NCI-H1092 treated with DMSO at 0.1 percent for 48 hours (cell line): ENCODE results near the gene CSAG2.

ENCODE experiments used
- DNase-seq: peaks from one replicate; lab custom pipeline; 2025; lab: John Stamatoyannopoulos, UW

CSAG2 gene

DNA sequence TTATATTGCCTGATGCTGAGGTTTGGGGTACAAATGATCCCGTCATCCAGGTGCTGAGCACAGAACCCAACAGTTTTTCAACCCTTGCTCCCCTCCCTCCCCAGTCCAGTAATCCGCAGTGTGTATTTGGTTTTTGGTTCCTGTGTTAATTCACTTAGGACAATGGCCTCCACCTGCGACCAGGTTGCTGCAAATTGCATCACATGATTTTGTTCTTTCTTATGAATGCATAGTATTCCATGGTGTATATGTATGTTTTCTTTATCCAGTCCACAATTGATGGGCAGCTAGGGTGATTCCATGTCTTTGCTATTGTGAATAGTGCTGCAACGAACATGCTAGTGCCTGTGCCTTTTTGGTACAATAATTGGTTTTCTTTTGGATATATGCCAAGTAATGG, 46.0 kb downstream of the CSAG2 start:
- no peak for DNase-seq

DNA sequence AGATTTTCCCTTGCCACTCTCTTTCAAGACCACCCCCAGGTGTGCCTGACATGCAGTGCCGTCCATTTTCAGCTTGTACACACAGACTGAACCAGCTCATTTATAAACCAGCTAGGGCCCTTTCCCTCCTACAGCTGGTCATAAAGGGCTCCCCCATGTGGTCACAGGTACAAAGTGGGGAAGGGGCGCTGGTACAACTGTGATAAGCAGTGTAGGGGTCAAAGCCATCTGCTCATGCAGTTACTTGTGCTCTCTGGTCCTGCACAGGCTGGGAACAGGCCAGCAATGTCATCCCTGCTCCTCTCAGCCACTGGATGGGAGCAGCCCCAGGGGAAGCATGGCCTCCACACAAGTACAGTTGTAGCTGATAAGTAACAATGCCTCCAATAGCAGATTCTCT, 50.8 kb downstream of the CSAG2 start:
- no peak for DNase-seq
